Measurements from ENCODE around the gene ATP8B2. TPM values are rescaled to one million over a fixed set of nuclear protein-coding genes. Genes with fewer than 3 reads are reported as not detected.
A peak's percentile ranks its signal among the peaks of the same experiment; 100 is the strongest.
"Not testable (repeated sequence)": the region's sequence is repeated elsewhere in the genome, so short reads cannot be mapped to it uniquely, and the experiment has no call there.

ATP8B2 gene, protein sequence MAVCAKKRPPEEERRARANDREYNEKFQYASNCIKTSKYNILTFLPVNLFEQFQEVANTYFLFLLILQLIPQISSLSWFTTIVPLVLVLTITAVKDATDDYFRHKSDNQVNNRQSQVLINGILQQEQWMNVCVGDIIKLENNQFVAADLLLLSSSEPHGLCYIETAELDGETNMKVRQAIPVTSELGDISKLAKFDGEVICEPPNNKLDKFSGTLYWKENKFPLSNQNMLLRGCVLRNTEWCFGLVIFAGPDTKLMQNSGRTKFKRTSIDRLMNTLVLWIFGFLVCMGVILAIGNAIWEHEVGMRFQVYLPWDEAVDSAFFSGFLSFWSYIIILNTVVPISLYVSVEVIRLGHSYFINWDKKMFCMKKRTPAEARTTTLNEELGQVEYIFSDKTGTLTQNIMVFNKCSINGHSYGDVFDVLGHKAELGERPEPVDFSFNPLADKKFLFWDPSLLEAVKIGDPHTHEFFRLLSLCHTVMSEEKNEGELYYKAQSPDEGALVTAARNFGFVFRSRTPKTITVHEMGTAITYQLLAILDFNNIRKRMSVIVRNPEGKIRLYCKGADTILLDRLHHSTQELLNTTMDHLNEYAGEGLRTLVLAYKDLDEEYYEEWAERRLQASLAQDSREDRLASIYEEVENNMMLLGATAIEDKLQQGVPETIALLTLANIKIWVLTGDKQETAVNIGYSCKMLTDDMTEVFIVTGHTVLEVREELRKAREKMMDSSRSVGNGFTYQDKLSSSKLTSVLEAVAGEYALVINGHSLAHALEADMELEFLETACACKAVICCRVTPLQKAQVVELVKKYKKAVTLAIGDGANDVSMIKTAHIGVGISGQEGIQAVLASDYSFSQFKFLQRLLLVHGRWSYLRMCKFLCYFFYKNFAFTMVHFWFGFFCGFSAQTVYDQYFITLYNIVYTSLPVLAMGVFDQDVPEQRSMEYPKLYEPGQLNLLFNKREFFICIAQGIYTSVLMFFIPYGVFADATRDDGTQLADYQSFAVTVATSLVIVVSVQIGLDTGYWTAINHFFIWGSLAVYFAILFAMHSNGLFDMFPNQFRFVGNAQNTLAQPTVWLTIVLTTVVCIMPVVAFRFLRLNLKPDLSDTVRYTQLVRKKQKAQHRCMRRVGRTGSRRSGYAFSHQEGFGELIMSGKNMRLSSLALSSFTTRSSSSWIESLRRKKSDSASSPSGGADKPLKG
- total RNA-seq: 10 to 100 TPM; 18.6 to 56.9 (median 31.8) TPM

DNA sequence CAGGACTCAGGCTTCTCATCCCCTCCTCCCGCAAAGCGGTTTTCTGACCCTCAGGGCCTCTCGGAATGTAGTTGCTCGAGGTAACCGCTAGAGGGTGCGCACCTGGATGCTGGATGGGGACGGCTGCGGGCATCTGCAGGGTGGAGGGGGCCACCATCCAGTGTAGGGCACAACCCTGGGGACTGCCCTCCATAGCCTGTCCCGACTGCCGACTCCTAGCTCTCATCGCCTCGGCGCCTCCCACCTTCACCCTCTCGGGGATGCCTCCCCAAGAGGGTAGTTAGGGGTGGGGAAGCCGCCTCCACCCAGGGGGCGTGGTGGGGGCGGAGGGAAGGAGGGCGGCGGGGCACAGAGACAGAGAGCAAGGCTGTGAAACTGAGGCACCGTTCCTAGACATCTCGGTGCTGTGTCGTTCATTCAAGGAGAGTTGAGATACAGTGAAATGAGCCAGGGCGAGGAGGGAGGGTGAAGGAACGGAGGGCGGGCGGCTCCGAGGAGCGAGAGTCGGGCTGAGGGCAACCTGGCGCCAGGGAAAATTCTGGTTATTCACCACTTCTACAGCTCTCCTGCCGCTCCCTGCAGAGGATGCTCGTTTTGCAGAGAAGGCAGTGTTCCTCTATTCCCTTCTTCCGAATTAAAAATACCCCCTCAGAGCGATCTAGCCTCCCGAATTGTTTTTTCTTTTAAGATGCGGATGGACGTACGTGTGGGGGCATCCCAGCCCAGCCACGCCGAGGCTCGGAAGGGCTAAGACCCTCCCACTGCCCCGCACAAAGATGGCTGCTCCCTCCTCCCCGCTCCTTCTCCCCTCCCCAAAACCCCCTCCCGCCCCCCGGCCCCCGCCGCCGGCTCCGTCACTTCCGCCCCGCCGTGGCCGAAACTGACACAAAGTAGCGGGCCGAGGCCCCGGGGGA is at the start of gene ATP8B2:
TSS of gene ATP8B2 (plus strand) at position 857 of the 914 bp plus-strand sequence. CDS start 2,617 bp downstream, outside the sequence.
- H3K27ac ChIP-seq: peak within 1 kb of the TSS; percentile 83 to 92 (median 88)
- peak within 1 kb of the TSS; percentile 54 to 91 (median 67) for H3K4me3 ChIP-seq
- H3K4me1 ChIP-seq: peaks cover 6 to 29% (median 22%) of the 10 kb centered on the region in 4 donors
- peak in 1 of 2 donors; percentile 20 for TF ChIP-seq POLR2A (IDR thresholded peaks at IDR 0.05)
- TF ChIP-seq, protein P1, sequence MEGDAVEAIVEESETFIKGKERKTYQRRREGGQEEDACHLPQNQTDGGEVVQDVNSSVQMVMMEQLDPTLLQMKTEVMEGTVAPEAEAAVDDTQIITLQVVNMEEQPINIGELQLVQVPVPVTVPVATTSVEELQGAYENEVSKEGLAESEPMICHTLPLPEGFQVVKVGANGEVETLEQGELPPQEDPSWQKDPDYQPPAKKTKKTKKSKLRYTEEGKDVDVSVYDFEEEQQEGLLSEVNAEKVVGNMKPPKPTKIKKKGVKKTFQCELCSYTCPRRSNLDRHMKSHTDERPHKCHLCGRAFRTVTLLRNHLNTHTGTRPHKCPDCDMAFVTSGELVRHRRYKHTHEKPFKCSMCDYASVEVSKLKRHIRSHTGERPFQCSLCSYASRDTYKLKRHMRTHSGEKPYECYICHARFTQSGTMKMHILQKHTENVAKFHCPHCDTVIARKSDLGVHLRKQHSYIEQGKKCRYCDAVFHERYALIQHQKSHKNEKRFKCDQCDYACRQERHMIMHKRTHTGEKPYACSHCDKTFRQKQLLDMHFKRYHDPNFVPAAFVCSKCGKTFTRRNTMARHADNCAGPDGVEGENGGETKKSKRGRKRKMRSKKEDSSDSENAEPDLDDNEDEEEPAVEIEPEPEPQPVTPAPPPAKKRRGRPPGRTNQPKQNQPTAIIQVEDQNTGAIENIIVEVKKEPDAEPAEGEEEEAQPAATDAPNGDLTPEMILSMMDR (IDR thresholded peaks at IDR 0.05): peak; percentile 77 to 95 (median 88)
- DNase-seq: peak; percentile 73 to 91 (median 82)
- no peaks in the 10 kb centered on the region for H3K27me3 ChIP-seq
- no peaks in the 10 kb centered on the region for H3K9me3 ChIP-seq
- no peaks in the 10 kb centered on the region for H3K36me3 ChIP-seq

DNA sequence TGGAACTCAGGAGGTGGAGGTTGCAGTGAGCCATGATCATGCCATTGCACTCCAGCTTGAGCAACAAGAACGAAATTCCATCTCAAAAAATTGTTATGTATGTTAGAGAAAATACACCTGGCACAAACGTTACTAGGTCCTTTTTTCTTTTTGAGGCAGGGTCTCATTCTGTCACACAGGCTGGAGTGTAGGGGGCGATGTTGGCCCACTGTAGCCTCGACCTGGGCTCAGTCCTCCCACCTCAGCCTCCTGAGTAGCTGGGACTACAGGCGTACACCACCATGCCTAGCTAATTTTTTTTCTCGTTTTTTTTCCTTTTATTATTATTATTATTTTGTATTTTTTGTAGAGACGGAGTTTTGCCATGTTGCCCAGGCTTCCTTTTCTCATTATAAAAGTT is 48.5 kb upstream of the ATP8B2 start:
- TF ChIP-seq, protein P1 (IDR thresholded peaks at IDR 0.05): peak in 3 of 6 experiments; percentile 6 to 26 (median 20)
- no peak for TF ChIP-seq POLR2A (IDR thresholded peaks at IDR 0.05)
- Histone ChIP-seq H3K27ac (no peak overlapping the region), H3K4me1 (peaks cover 0 to 15% (median 3%) of the 10 kb centered on the region in 4 donors), H3K27me3 (no peaks in the 10 kb centered on the region), H3K9me3 (no peaks in the 10 kb centered on the region), H3K4me3 (no peak overlapping the region), H3K36me3 (peaks cover 0 to 16% (median 0%) of the 10 kb centered on the region in 3 donors)
- no peak for DNase-seq

DNA sequence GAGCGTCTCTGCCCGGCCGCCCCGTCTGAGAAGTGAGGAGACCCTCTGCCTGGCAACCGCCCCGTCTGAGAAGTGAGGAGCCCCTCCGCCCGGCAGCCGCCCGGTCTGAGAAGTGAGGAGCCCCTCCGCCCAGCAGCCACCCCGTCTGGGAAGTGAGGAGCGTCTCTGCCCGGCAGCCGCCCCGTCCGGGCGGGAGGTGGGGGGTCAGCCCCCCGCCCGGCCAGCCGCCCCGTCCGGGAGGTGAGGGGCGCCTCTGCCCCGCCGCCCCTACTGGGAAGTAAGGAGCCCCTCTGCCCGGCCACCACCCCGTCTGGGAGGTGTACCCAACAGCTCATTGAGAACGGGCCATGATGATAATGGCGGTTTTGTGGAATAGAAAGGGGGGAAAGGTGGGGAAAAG is 37.7 kb upstream of the ATP8B2 start:
- H3K4me1 ChIP-seq, H3K36me3 ChIP-seq, H3K9me3 ChIP-seq, DNase-seq, H3K4me3 ChIP-seq, H3K27ac ChIP-seq, H3K27me3 ChIP-seq: not testable (repeated sequence)

DNA sequence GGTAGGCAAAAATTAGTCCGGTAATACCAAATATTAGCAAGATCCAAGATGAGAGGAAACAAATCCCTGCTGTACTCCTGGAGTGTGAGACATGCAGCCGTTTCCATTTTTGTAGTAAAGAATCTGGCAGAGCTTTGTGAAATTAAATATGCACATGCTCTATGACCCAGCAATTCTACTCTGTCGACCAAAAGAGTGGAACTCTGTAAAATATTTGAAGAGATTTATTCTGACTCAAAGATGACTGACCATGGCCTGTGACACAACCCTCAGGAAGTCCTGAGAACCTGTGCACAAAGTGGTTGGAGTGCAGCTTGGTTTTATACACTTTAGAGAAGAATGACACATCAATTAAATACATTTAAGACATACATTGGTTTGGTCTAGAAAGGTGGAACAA is 36.7 kb upstream of the ATP8B2 start:
- Histone ChIP-seq H3K36me3 (no peaks in the 10 kb centered on the region), H3K9me3 (no peaks in the 10 kb centered on the region), H3K27ac (no peak overlapping the region), H3K4me1 (no peaks in the 10 kb centered on the region), H3K27me3 (no peaks in the 10 kb centered on the region), H3K4me3 (no peak overlapping the region)
- DNase-seq: no peak
- no peak for TF ChIP-seq POLR2A (IDR thresholded peaks at IDR 0.05)
- TF ChIP-seq, protein P1 (IDR thresholded peaks at IDR 0.05): no peak

DNA sequence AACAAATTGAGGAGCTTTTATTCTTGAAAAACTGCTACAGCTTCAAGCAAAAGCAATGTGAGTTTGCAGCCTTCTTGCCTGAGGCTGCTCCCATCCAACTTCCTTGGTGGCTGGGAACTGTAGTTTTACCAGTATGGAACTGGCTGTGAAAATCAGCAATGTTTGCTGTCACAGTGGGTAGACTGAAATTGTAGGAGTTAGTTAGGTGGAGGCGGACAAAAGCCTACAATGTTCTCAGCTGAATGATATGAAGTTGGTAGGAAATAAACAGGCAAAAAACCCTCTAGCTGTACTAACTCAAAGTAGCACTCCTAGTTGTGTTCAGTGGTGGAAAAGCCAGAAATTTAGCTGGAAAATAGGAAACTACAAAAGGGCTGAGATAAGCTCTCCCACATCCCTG is 34.4 kb upstream of the ATP8B2 start:
- Histone ChIP-seq H3K36me3 (no peaks in the 10 kb centered on the region), H3K4me1 (no peaks in the 10 kb centered on the region), H3K27me3 (no peaks in the 10 kb centered on the region), H3K9me3 (peaks cover 0 to 14% (median 7%) of the 10 kb centered on the region in 4 donors), H3K4me3 (no peak overlapping the region), H3K27ac (no peak overlapping the region)
- no peak for TF ChIP-seq POLR2A (IDR thresholded peaks at IDR 0.05)
- TF ChIP-seq, protein P1 (IDR thresholded peaks at IDR 0.05): no peak
- no peak for DNase-seq

Measured in Peyer's patch (tissue), 4 donors.